ENCODE measurements around the gene DLAT.

GRCh38 chr11:111982019-111982464 lies 43.2 kb upstream of the DLAT start:
- TF ChIP-seq CTCF (IDR thresholded peaks at IDR 0.05) (peak; percentile 65 to 78 (median 76)), EP300 (IDR thresholded peaks at IDR 0.05) (no peak), POLR2AphosphoS5 (IDR thresholded peaks at IDR 0.05) (peak in 1 of 2 donors; percentile 50)

Measured in esophagus muscularis mucosa (tissue), 4 donors.